Loucy (cell line): ENCODE data around the gene SLC25A17.

Experiments used
- CTCF ChIP-seq: fragments of 200-600 bp; sonication (generic); conservative IDR thresholded peaks from 2 replicates; pipeline ENCODE4 v1.5.1; 2014; ENCODE audit warnings: mild to moderate bottlenecking, antibody characterized with exemption, low read length
- EZH2phosphoT487 ChIP-seq: fragments of 200-600 bp; IDR thresholded peaks from 2 replicates; pipeline ENCODE4 v1.6.1; 2018; ENCODE audit warnings: antibody characterized with exemption, mild to moderate bottlenecking, moderate library complexity, borderline replicate concordance

- TF ChIP-seq CTCF (no peak), EZH2phosphoT487 (no peak)
Observed at GRCh38 chr22:40759294-40759840, 59.8 kb downstream of the SLC25A17 start.
